HG02588 (cell line): ENCODE measurements around the gene TSFM.
"Not testable (repeated sequence)": the region's sequence is repeated elsewhere in the genome, so short reads cannot be mapped to it uniquely, and the experiment has no call there.

Source experiments
- ATAC-seq: cut with Tn5 transposase; IDR thresholded peaks from one replicate; pipeline ENCODE4 v1.9.1; 2021; ENCODE audit warnings: mild to moderate bottlenecking, moderate library complexity; ENCODE audit not compliant: unreplicated experiment

Gene TSFM

DNA sequence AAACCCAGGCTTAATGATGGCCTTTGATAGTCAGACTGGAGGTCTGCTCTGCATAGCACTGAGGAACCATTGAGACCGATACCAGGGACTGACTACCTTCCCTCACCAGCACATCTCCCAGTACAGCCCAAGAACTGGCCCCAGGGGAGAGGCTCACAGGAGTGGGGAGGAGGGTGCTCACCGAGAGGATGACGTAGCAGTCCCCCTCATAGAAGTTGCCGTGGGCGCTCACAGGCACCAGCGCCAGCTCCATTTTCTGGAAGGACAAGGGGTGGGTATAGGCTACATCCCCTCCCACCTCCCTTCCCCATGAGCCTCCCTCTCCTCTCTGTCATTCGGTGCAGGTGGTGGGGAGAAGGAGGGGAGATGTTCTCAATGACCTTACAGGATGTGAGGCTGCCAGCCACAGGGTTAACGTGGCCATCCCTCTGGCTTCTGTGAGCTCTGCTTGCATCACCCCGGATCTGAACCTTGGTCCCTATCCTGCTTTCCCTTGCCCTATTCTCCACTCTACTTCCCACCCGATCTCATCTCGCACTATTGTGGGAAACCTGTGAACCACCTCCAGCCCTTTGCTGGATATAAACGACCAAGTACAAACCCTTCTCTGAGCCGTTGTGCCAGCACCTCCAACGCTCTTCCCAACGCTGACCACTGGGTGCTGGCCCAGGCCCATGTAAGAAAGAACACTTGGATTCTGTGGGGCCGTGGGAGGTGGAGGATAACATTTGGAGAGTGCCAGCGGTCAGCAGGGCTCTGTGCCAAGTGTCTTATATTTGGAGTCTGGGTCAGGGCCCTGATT, 31.6 kb downstream of the TSFM start:
- ATAC-seq = no peak

DNA sequence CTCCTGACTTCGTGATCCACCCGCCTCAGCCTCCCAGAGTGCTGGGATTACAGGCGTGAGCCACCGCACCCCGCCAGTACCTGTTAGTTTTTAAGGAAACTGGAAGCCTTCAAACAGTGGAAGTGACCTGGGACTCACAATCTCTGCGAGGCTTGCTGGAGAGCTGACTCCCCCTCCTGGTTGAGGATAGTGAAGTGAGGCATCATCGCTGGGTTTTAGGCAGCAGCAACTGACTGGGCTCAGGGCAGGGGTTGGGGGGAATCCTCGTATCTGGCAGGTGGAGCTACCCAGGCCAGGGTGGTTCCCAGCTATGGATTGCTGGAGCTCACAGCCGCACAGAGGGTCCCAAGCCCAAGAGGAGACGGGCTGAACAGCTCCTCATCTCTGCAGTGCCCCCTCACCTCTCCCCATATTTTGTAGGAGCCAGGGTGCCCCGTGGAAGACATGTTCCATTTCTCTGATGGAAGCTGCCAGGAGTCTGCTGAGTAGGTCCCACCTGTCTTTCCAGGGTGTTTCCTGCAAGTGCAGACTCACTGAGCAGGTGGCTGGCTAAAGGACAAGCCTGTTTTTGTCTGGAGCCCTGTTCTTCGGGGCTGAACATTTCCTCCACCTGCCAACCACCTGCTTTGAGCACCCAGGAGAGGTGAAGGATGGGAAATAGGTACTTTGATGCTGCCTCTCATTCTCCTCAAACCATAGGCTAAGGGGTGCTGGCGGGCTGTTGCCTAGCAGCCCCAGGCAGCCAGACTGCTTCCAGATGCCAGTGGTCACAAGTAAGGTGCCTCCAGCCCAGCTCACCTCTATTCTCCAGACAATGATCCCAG, 32.8 kb downstream of the TSFM start:
- ATAC-seq = no peak

DNA sequence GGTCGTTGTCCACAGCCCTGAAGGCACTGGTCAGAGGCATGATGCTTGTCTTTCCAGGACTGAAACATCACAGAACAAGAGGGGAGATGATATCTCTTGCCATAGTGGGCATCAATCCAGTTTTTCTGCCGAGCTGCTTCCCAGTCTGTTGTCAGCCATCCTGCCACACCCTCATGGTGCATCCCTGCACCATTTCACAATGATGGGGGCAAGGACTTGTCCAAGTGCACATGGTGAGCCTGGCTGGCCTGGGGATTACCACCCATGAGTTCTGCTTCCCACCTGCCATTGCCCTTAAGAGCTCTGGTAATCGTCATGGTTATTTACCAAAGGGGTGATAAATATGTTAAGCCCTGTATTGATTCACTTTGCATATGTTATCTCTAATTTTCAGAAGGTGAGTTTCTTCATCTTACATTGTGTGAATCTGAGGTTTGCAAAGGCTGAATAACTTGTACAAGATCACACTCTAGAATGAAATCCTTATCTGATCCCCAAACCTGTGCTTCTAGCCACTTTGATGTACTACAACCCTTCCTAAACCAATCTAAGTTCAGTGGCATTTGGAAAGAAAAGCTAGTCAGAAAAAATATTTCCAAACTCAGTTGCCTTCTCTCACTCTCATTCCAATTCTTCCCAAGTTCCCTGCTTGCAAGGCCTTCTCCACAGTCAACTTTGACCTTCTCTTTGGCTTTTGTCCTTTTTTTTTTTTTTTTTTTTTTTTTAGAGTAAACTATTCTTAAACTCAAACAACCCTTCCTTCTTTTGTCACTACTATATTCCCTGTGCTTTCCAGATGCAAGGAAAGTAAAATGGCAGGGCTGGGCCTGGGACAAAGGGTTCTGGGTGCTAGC, 33.6 kb downstream of the TSFM start:
- ATAC-seq = no peak

DNA sequence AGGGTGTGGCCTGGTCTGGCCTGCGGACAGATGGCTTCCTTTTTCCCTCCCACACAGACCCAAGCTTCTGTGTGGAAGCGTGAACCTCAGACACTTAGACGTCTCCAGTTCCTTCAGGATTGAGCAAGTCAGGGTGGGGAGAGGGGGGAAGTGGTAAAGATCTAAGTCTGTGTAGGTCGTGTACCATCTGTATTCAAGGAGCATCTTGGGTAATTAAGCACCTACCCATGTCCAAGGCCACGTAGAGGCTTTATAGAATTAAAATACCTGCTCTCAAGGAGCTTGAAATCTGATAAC, 34.2 kb downstream of the TSFM start:
- no peak for ATAC-seq

DNA sequence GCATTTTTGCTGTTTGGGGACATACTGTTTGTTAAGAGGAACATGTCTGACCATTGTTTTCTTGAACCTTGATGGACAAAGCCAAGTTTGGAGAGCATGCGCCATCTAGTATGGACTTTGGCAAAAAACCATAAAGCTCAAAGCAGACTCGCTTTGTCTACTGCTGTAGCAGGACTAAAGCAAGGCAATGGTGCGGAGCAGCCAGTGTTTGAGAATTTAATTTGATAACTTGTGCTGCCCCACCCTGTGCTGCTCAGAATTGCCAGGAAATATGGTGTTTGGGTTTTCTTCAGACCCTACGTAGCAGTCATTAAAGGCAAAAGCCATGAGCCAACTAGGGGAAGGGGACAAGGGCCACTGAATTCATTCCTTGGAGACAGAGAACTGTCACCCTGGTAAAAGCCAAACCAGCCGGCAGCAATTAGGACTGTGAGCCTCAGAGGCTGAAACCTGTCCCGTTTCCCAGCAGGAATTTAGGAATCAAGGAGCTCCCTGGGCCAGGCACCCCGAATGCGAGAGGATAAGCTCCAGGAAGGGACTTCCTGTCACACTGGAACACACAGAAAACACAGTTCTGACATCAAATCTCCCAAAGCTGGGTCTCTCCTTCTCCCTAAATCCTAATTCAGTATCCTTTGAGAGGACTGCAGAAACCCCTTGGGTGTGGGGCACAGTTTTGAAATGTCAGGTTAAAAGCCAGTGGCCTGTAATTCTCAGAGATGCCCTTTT, 34.8 kb downstream of the TSFM start:
- no peak for ATAC-seq

DNA sequence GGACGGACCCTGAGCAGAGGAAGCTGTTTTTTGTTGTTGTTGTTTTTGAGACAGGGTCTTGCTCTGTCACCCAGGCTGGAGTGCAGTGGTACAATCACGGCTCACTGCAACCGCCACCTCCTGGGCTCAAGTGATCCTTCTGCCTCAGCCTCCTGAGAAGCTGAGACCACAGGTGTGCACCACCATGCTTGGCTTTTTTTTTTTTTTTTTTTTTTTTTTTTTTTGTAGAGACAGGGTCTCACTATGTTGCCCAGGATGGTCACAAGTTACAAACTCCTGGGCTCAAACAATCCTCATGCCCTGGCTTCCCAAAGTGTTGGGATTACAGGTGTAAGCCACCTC, 35.4 kb downstream of the TSFM start:
- ATAC-seq = not testable (repeated sequence)

DNA sequence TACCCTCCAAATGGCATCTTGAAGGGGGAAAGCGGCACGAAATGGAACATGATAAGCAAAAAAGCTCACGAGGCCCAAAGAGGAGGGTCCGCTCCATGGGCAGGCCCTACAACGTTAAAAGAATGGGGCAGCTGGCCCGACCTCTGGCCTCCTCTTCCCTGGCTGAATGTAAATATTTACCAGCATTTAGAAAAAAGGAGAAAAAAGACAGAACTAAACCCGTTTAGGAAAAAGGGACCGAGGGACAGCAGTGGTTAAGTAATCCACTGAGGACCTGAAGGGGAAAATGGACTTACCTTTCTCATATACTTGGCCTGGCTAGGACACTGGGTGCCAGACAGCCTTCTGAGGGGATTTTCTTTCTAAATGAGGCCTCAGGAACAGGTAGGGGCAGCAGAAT, 37.5 kb downstream of the TSFM start:
- ATAC-seq = not testable (repeated sequence)

DNA sequence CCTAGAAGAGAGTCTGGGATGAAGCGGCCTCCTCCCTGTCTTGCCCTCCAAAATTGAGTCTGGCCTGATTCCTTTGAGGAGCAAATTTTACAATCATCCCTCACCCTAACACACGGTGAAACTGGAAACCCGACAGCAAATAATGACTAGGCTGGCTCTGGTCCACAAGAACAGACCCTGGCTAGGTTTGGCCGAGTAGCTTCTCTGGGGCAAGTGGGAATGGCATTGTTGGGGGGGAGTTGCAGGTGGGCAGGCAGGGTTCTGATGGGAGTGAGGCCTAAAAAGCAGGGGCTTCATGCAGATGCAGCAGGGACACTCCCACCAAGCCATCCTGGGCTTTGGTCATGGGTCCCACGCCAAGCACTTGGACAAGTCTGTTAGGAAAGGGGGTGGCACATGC, 38.4 kb downstream of the TSFM start:
- ATAC-seq = not testable (repeated sequence)

DNA sequence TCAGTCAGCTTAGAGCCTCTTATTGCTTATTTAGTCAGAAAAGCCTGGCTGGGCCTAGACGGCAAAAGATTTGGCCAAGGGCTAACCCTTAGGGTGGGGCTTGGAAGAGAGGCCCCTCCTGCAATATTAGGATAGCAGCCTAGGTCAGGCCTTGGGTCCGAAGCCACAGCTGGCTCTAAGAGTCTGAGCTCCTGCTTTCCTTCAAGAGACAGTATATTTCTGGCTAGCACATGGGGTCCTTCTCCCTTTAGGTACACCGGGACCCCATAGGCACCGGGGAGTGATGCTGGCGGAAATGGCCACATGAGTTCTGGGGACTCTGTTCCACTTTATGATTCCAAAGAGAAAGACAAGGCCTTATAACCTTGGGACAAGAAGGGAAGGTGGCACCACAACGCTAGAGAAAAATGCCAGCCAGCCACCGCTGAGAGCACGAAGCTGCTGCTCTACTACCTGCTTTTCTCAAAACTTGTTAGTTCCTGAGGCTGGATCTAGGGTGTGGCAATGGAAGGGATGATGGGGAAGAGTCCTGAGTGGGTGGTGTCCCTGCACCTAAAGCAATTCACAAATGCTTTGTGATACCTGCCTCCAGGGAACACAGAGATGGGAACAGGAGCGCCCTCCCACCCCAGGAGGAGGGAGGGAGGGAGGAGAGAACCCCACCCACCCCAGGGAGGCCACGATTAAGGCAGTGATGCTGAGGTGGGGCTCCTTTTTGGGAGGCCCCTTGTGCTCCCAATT, 39.1 kb downstream of the TSFM start:
- ATAC-seq = no peak

DNA sequence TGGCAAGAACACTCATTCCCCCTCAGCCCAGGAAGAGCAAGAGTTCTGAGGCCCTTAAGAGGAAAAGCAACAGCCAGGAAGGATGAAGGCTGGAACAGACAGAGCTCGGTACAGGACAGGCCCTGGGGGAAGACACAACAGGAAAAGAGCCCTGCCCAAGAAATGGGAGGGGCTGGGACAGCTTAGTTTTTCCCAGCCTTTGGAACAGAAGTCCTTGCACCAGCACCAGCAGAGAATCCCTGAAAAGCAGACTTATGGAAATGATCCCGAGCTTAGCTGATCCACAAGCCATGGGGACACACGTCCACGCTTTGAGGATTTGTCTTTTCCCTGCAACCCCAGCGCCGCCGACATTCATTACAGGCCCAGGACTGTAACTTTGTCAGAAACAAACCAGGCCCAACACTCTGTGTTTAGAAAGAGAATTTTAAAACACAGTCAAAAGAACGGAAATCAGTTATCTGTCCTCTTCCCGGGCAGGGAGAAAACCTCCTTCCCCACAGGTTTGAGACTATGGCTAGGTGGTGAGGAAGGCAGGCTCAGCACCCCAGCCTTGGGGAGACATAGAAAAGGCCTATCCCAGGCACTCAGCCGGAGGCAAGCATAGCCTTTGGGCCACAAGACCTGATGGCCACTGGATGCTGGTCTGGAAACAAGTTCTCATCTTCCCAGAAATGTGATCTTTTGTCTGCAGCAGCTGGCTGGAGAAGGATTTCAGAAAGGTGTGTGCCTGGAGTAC, 40.0 kb downstream of the TSFM start:
- ATAC-seq = no peak

DNA sequence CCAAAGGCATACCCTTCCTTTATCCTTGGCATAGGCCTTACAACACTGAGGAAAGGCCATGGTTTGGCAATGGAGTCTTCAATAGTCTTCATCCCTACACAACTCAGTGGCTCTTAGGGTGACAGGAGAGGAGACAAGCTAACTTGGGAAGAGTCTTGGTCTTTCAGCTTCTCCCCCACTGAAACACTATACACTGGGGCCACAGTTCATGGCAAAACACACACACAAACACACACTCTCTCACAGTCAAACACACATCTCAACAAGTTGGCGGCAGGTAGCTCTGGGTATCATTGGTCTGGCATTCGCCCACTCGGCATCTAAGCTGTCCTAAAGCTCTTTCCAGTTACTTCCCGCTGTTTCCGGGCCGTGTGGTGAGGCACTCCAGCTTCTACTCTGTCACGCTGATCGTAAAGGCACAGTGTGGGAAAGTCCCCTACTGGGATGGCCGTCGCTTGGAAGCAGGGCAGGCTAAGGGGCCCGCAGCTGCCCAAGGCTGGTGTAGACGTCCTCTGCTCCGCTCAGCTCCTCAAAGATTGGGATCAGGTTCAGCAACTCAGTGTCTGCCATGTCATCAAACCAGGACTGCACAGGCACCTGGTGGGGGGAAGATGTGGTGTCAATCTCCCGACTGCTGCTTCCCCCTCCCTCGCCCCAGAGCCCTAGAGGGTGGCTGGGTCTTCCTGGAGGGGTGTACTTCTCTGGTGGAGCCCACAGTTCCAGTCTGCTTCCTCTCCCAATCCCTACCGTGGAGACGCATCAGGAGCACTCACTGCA, 40.7 kb downstream of the TSFM start:
- ATAC-seq = no peak

DNA sequence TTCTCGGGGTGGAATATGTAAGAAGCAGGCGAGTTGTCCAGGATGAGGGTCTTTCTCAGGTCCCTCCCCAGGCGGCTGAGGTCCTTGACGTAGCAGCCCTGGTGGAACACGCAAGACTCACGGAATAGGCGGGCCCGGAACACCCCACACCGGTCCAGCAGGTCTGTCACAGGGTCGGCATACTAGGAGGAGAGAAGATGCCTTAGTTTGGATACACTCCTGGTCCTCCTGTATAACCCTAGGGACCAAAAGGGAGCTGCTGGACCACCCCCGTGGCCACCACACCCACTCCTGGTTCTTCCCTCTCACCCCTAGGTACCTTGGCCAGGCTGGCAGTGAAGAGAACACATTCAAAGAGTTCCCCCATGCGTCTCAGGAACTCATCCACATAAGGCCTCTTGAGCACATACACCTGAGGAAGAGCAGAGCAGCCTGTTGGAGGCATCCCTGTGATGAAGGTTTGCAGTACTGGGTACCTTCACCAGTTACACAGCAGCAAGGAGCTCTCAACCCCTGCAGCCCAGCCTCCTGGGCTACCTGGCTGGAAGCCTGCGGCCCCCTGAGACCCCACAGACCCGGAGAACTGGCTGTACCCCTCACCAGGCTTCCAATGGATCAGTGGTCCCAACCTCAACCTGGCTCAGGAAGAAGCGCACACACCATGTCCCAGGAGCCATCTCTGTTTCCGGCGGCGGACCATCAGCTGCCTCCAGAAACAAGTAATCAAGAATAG, 41.5 kb downstream of the TSFM start:
- ATAC-seq = no peak

DNA sequence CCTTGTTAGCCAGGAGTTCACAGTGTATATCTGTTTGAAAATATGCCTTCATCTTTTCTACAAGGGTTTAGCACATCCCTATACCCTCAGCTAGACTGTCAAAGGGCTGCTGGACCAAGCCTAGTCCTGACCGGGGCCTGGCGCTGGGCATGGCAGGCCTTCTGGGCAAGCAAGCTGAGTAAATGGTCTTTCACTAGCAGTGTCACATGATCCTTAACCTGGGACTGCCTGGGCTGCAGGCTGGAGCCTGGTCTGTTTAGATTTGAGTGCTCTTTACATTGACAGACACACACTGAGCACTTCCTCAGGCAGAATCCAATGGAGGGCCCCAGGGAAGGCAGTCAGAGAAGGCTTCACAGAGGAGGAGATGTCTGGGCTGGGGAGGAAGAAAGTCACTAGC, 42.9 kb downstream of the TSFM start:
- ATAC-seq = no peak

DNA sequence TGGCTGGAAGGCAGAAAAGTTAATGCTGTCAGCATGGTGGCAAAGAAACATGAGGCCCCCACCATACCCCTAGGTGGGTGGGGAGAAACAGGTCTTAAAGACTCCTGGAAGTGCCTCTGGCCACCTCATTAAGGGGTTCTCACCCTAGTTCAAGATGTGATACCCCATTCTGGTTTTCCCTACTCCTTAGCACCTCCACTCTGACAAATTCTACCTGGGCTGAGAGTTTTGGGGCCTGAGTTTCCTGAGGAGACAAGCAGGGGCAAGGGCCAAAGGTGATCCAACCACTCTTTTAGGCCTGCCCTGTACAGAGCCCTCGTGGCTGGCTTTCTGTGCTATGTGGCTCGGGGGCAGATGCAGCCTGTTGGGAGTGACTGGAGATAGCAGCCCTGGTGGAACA, 43.8 kb downstream of the TSFM start:
- no peak for ATAC-seq

DNA sequence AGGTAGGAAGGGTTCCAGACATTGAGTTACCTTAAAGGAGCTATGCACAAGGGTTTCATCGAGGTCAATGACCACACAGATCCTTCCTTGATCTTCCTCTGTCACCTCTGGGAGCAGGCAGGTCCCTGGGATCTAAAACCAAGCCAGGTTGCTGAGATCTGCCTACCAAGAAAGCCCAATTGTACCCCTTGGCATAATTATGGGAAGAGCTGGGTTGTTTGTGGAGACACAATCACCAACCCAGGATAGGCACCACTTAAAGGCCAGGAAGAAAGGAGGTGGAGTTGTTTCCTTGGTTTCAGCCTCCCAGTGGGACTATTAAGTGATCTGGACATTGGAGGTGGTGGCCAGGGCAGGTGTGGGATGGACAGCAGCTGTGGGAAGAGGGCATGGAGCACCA, 44.4 kb downstream of the TSFM start:
- ATAC-seq = no peak

DNA sequence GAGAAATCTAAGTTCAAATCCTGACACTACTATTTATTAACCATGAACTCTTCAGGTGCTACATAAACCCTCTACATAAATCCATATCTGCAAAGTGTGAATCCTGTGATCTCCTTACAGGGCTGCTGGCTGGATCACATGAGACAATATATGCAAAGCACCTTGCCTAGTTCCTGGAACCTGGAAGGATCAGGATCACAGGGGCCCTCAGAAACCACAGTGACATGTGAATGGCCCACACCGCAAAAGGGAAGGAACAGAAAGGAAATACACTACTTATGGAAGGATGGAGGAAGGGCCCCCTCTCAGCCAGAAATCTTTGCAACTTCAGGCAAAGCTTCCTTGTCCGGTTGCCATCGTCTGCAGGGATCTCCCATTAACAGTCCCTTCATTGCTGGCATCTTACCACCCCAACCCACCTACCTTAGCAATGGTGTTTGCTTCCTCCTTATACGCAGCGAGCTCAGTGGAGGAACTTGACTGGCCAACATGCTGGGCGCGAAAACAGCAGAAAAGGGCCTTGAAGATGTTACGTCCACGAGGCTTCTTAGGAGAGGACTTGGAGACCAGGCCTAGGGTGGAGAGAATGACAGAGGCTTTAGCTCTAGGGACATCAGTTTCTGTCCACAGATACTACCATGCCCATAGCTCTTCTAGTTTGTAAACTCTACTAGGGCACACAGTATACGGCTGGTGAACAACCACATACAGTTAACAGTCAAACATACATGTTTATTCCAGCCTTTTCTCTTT, 46.6 kb downstream of the TSFM start:
- ATAC-seq = no peak

DNA sequence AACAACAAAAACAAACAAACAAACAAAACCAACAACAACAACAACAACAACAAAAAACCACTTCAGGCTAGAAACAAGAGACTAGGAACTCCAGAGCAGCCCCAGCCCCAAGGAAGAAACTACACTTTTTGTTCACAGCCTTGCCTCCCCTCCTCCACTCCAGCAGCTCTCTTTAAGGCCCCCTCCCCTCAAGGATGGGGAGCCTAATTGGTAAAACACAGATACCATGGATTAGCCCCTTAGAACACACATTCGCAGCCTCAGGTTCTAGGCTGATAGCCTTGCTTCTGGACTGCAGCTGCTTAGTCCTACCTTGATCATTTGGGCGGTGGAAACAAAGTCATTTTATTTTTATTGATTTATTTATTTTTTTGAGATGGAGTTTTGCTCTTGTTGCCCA, 47.8 kb downstream of the TSFM start:
- no peak for ATAC-seq

DNA sequence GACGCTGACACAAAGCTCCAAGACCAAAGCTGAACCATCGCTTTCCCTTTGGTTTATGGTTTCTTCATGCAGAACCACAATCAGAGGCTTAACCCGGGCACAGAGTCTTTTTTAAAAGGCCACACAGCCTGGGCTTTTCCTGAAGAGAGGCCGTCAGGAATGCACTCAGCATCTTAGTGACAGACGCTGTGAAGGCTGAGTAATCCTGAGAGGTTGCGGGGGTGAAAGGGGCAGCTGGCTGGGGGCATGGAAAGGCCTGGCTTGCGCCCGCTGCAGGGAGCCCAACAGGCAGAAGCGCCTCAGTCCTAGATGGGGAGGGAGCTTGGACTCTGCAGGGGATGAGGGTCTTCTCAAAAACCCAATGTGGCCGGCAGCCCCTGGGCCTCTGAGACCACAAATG, 50.4 kb downstream of the TSFM start:
- ATAC-seq = no peak
